HG03521 (cell line): ENCODE data around the gene ABITRAM.

Experiments
- ATAC-seq: cut with Tn5 transposase; IDR thresholded peaks from one replicate; pipeline ENCODE4 v1.9.1; 2021; ENCODE audit warnings: mild to moderate bottlenecking, moderate library complexity; ENCODE audit not compliant: unreplicated experiment

Gene ABITRAM

GRCh38 chr9:108983885-108984284 lies 49.7 kb downstream of the ABITRAM start:
- no peak for ATAC-seq
